NCI-H524 (cell line): Measurements from ENCODE around the gene LAMB2.

Experiments
- DNase-seq, 2 experiments: peaks; one replicate each; lab custom pipeline; 2025; lab: John Stamatoyannopoulos, UW

LAMB2 gene

DNA sequence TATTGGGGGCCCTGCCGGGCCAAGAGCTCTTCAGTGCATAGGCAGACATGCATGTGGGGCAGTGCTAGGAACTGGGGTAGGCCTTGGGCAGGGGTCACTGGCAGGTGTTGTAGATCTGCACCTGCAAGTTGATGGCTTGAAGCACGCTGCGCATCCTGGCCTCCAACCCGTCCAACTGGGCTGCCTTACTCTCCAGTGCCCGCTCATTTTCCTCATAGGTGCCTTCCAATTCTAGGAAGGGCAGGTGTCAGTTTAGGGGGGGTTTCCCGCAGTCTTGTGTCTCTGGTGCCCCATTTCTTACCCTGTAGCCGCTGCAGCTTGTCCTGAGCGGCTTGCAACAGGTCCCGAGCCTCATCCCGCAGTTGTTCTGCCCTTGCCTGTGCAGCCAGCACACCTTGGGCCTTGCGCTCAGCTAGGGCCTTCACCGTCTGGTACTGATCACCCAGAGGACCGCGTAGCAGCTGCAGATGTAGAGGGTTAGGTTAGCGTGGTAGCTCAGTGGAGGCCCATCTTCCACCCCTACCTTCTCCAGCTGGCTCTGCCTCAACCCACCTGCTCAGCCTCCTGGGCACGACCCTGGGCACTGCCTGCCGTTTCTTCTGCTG, 11.6 kb downstream of the LAMB2 start:
- DNase-seq, result no peak

DNA sequence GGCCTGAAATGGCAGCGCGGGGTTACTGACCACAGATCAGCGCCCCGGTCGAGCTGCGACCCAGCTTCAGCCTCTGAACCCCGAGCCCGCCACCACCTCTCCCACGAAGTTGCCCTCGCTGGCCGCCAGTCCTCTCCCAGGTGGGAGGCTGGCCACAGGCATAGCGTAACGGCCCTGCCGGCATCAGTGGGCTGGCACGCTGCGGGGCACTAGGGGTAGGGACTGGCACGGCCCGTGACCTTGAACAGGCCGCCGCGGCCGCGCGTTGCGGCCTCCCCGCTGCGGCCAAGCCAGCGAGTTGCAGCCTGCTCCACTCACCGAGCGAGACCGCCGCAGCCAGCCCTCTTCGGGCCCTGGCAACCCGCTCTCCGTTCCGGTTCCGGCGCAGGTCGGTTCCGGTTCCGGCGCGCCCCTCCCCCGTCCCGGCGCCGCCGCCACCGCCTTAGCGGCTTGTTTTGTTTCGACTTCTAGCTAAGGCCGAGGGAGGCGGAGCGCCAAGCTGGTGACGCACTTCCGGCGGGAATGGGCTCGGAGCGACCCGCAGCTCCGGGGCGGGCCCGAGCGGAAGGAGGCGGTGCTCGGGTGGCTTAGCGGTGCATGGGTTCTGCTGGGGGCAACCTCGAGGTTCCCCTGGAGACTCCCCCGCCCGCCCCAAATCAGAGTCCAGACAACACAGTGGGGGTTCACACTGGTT, 12.3 kb downstream of the LAMB2 start, which contains the start of gene USP19:
Gene USP19, minus strand, starts transcription at position 386 of the 694 bp plus-strand sequence. CDS start 1,678 bp downstream, outside the sequence.
- peak; percentile 73 to 90 for DNase-seq

DNA sequence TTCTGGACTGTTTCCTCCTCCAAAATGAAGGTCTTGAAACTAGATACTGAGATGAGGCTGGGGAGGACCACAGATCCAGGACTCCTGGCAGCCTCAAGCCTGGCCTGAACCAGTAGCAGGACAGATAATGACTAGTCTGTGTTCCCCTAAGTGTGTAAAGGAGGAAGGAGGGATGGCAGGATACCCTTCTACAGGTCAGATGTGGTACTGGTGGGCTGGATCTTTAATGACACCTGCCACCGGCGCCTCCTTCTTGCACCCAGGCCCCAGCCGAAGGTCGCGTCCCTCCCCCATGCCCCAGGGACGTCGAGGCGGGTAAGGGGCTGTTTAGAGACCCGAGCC, 12.8 kb downstream of the LAMB2 start:
- no peak for DNase-seq

DNA sequence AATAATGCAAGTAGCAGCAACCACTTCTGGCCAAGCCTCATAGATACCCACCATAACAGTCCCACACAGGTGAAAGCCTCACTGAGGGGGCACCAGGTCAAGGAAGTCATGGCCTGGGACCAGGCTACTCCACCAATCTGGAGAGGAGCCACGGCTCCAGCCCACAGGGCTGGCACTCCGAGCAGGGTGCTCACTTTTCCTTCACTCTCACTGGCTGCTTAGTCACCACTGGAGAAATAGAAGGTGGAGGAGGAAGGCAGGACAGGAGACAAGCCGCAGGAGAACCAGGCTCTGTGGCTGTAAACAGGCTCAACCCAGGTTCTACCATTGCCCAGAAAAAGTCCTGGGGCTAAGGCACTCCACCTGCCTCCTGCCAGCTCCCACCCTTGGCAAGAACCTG, 13.4 kb downstream of the LAMB2 start:
- DNase-seq, result no peak

DNA sequence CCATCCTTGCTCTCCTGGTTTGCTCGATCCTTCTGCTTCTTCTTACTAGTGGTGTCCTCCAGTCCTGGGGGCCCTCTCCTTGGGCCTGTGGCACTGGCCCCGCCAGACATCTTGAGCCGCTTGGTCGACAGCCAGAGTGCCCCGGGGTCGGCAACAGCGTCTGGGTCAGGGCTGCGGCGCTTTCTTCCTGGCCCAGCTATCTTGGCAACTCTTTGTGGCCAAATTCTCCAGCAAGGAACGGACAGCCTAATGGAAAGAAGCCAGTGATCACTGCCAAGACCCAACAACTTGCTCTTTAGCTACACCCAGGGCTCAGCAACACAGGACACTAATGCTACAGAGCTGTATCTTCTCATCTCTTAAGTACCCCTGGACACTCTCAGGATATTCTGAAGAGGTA, 13.8 kb downstream of the LAMB2 start:
- DNase-seq, result no peak

DNA sequence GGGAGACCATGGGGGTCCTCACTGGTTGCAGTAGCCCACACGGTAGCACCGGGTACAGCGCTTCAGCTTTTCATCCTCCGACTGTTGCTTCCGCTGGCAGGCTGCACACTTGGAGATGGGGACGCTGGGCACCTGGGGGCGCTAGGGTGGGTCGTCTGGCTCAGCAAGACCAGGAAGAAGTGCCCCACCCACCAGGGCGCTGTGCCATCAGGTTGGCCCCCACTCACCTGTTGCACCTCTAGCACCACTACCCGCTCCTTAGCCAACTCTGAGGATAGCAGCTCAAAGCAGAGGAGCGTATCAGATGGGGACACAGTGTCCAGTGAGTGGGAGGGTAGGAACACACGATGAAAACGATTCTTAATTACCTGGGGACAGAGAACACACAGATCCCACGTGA, 20.6 kb downstream of the LAMB2 start:
- no peak for DNase-seq

DNA sequence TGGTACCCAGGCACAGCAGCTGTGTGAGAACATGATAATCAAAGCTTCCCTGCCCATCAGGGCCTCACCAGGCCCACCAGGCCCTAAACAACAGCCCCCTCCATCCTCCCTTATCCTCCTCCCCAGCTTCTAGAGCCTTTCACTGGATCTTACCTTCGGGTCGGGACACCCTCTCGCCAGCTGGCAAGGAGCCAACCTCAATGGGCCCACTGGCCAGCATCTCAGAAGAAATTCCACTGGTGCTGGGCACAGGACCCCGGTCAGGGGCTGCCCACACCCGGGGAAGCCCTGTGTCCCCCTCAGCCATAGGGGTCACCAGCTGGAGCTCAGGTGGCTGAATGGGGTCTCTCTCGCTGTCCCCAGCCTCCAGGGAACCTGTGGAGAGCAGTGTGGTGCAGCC, 21.5 kb downstream of the LAMB2 start:
- no peak for DNase-seq

DNA sequence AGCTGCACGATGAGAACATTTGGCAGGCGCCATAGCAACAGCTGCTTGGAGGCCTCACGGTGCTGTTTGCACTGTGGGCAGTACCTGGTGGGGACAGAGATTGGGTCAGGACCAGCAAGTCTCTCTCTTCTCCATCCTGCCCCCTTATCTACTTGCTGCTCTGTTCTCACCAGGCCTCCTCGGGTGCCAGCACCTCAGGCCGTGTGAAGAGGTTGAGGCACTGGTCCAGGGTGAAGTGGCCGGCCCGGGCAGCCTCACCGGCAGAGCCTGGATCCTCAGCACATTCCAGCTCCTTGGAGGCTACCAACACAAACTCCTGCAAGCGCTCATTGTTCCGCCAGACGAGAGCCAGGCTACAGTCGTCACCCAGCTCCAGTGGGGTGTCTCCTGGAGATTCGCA, 22.1 kb downstream of the LAMB2 start:
- DNase-seq, result no peak

DNA sequence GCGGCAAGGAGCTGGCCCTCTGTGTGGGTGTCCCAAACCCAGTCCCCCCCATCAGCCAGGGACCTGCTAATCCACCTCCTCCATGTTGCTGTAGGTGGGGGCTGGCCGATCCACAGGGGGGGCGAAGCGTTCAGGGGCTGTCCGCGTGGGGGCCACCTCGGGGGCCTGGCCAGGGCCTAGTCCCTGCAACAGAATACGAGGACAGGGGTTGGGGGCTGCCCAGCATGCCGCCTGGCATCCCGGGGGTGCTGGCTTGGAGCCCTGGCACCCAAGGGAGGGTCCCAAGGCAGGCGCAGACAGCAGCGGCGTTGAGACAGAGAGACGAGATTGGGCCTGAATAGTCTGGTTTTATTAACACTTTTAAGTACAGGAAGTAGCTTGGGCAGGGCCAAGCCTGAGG, 24.5 kb downstream of the LAMB2 start:
- DNase-seq, result no peak

DNA sequence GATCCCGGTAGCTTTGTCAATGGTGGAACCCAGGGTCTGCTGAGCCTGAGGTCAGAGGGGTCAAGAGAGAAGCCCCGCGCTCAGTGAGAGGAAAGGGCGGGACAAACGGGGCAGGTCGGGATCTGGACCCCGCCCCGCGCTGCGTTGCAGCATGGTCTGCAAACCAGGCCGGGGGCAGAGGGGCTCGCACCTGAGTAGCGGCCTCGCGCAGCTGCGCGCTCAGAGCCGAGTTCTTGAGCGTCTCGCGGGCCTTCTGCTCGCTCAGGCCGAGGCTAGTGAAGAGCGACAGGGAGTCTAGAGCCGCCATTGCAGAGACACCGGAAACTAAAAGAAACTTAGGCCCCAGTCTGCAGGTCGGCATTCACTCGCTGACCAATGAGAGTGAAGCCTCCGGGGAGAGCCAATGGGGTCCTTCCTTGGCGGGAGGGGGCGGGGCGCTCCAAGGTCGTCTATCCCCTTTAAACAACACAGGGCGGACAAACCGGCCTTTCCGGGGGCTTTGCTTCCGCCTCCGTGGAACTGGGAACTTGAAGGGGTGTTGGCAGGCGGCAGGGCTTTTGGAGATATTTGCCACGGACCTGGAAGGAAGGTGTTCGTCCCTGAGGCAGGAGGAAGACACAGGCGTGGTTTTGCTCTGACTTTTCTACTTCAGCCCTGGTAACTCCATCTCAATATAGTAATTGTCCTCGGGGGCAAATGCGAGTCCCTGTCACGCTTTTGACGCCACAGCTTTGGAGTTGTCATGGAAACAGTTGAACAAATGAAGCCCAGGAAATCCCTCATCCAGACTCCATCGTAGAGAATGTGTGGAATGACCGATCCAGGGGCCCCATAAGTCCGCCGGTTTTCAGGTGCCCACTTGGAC, 28.2 kb downstream of the LAMB2 start, which contains the start of gene QARS1:
Gene QARS1, minus strand, starts transcription at position 331 of the 865 bp plus-strand sequence. Its CDS starts 24 bp downstream, at position 307.
- DNase-seq, result peak; percentile 80 to 90

DNA sequence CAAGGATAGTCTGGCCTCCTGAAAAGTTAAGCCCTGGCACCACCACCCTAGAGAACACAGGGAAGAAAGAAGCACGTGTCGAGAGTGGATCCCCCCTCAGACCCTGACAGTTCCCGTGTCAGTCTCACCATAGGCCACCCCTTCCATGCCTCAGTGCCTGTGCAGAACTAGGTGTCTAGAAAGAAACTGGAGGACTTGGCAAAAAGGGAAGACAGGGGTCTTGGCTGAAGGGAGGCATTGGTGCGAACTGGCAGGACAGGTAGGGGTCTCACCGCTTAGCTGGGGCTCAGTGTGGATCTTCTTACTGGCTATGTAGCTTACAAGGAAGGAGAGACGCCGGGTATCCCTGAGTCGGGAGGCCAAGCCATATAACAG, 28.8 kb downstream of the LAMB2 start:
- DNase-seq, result no peak

DNA sequence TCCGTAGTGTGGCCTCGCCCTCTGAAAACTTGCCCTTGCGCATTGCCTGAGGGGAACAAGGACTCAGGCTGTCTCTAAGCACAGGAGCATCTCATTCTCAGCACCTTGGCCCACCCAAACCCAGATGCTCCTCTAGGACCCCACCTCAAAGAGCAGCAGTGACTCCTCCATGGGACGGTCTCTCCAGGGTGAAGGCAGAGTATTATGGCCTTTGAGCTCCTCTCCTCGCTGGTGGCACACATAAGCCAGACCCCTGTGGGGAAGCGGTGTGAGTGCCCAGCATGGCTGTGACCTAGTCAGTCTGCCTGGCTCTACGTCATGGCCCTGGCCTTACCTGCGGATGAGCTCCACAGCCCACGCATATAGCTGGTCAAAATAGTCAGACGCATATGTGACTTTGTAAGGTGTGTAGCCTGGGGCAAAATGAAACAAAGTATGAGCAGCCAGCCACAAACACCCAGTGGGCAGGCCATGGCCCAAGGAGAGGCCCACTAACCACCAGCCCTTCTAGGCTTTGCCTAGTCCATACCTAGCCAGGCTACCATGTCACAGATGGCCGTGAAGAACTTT, 32.7 kb downstream of the LAMB2 start:
- no peak for DNase-seq

DNA sequence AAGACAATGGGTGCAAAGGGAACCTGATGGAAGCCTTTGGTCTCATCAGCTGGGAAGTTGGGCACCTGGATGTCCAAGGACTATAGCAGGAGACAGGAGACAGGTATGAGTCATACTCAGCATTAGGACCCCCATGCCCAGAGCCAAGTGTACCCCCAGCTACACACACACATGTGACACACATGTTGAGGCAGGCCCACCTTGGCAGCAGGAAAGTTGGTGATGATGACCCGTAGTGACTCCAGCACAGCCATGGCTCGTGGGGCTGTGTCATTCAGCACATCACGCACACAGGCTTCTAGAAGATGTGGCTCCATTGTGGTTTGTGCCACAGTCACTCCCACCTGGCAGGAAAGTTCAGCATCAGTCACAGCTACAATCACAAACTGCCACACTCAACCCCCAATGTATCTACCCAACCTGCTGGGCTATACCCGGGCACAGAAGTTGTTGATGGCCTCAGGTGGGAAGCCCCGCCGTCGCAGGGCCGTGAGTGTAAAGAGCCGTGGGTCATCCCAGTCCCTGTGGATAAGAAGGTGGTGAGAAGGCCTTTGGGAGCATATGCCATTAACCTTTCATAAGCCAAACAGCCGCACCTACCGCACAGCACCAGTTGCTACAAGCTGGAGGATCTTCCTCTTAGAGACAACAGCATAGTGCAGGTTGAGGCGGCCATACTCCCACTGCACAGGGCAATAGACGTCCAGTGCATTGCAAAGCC, 33.8 kb downstream of the LAMB2 start:
- no peak for DNase-seq

DNA sequence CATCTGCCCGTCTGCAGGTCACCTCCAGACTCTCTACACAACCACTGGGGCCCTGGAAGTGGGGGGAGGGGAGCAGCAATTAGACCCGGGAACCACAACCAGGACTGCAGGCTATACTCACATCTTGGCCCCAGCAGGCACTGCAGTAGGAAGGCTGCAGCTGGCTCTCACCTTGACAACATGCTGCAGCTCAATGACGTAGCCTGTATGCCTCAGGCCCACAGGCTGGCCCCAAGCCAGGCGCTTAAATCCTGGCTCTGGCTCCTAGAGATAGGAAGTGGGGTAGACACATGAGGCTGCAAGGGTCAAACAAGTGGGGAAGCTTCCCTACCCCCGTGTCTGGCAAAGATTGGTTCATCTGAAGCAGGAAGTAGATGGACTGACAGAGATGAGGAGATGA, 34.4 kb downstream of the LAMB2 start:
- no peak for DNase-seq

DNA sequence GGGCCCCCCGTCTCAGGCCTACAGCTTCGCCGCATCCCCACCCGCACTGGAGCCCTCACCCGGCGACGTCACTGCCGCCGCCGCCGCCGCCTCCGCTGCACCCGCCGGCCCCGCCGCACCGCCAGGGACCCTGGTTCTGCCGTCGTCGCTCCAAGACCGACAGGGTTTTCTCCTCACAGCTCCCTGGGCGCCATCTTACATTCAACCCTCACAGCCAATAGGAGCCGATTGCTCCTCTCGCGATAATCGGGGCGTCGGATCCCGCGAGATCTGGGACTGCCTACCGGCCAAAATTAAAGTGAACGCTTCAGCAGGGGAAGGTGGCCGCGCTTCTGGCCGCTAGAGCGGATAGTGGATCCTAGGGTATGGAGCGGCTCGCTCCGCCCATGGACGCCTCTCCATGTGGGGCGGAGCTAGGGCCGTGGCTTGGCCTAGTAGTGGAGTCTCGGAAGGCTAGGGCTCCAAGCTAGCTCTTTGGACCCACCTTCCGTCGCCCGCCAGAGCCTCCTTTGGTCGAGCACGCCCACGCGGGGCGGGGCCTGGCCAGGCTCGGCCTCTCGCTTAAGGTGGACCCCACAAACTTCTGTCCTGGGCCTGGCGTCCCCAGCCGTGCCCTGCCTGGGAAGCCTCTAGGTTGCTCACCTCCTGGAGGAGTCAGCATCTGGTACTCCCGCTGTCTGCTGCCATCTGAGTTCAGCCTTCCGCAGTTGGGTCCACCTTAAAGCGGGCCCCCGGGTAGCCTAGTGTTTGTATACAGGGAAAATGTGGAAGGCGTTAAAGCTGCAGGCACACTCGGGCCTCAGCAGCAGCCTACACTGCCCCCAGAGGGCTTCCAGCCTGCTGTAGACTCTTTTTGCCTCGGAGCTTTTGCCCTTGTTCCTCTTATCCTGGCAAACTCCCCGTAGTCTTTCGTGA, 38.7 kb downstream of the LAMB2 start, which contains the start of gene QRICH1:
Gene QRICH1, minus strand, starts transcription at position 219 of the 915 bp plus-strand sequence. CDS start 17,054 bp downstream, outside the sequence.
- peak; percentile 95 to 99 for DNase-seq

DNA sequence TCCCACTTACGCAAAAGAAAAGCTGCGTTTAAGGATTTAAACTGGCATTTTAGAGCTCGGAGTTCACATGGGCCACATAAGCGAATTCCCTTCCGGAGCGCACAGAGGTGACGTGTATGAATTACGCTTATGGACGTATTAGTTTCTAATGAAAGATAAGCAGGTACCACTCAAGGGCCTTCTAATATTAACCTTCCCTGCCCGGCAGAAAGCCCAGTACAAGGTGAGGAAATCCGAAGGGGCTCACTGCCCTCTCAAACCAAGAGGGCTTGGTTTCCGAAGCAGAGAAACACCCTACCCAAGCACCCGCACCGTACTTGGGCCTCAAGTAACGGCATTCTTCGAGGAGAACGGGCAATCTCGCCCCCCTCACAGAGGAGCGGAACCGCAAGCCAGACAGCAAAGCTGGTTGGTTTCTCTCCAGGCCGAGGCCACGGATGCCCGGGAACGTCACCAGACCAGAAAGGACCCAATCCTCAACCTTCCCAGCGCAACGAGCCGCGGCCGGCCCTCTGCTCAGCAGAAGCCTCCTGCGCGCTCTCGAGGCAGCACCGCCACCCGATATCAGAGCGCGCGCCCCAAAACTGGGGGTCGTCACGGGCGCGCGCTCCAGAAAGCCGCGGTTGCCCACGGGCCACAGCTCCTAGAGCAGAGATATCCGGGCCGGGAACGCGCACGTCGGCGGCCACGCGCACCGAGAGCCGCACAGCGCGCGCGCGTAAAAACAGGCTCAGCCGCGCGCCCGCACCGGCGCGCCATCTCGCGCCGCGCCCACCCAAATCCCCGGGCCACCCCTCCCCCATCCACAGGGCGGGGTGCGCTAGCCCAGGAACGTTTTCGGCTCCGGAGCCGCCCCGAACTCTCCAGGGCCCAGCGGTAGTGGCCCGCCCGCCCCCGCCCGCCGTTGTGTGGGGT, 39.7 kb downstream of the LAMB2 start:
- peak; percentile 56 to 82 for DNase-seq

DNA sequence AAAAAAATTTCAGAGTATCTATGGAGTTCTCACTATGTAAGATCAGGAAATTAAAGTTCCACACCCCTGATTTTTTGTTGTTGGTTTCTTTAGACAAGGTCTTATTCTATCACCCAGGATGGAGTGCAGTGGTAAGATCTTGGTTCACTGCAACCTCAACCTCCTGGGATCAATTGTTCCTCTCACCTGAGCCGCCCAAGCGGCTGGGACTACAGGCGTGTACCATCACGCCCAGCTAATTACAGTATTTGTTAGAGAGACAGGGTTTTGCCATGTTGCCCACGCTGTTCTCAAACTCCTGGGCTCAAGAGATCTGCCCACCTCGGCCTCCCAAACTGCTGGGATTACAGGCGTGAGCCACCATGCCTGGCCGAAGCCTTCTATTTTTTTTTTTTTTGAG, 51.4 kb downstream of the LAMB2 start:
- no peak for DNase-seq

DNA sequence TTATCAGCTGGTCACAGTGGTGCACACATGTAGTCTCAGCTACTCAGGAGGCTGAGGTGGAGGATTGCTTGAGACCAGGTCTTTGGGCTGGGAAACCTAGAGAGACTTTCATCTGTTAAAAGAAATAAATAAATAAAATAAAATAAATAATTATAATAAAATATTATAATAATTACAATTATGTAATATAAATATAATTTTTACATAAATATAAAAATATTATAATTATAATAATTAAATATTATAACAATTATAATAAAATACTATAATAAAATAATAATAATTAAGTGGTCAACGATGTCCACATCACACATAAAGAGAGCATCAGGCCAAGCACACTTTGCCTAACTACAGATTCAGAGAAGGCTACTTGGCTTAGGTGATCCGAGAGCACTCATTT, 53.6 kb downstream of the LAMB2 start:
- DNase-seq, result no peak

DNA sequence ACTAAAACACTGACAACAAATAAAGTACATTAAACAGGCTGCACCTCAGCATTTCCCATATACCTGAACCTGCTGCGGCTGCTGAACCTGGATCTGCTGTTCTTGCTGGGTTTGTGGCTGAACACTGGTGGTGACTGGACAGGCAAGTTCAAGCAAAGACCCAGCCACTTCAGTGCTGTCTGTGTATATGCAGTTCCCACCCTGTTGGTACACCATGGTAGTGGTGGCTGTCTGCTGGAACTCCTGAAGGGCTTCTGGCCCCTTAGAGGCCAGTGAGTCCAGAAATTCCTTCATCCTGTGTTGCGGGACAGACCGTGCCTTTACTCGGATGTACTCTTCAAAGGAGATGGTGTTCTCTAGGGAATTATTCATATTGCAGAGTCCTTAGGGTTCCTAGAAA, 56.2 kb downstream of the LAMB2 start:
- no peak for DNase-seq

DNA sequence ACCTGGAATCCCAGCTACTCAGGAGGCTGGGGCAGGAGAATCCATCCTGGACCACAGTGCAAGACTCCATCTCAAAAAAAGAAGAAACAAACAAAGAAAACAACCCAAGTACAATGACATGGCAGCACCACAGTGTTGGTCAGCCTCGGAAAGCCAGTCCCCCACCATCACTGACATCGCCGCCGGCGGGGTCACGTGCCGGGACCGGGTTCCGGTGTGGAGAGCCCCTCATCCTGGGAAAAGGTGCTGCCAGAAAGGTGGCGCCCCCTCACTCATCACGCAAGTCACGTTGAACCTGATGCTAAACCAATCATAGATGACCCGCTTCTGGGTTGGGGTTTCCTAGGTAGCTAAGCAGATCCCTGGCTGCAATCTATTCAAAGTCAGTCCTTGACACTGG, 56.7 kb downstream of the LAMB2 start:
- no peak for DNase-seq
